ENCODE results near the gene OR4D9. TPM values are rescaled to one million over a fixed set of nuclear protein-coding genes. Genes with fewer than 3 reads are reported as not detected.
"Not testable (repeated sequence)": the region's sequence is repeated elsewhere in the genome, so short reads cannot be mapped to it uniquely, and the experiment has no call there.

The OR4D9 gene
- polyA plus RNA-seq (ENCODE audit: insufficient read length), result 0.07 TPM
- long read RNA-seq, donor 1, result 0 reads
- long read RNA-seq, donor 2, result 0 reads
- long read RNA-seq, donor 3, result 0 reads
- long read RNA-seq, donor 4, result 0 reads
- long read RNA-seq, donor 5, result 0 reads
- long read RNA-seq, donor 6, result 0 reads
- long read RNA-seq, donor 7, result 0 reads
- long read RNA-seq, donor 8, result 0 reads

DNA sequence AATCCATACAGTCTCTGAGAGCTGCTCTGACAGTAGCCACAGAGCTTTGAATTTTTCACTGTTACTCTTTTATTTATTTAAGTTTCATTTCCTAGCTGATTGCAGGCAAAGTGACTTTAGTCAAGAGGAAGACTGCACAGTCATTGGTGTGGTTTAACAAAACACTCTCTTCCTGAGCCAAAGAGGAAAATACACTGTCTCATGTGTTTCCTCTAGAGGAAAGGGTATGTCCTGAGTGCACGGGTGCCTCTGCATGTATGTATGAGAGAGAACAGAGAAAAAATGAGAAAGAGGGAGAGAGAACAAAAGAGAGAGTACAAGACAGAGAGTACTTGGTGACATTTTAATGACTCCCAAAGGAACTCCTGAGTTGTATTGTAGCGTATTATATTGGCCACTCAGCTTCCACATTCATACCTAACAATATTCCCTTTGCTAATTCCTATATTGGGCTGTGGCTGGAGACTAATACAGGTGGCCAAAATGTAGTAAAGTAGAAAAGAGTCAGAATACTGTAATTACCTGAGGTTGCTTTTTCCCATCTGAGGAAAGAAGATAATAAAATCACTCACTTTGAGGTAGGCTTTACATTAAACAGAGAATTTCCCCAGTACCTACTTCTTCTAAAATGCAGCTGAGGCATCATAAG, at the start of gene OR4D9:
Gene OR4D9, plus strand, starts transcription at position 599 of the 649 bp plus-strand sequence. CDS start 3,374 bp downstream, outside the sequence.
- no peak for DNase-seq

DNA sequence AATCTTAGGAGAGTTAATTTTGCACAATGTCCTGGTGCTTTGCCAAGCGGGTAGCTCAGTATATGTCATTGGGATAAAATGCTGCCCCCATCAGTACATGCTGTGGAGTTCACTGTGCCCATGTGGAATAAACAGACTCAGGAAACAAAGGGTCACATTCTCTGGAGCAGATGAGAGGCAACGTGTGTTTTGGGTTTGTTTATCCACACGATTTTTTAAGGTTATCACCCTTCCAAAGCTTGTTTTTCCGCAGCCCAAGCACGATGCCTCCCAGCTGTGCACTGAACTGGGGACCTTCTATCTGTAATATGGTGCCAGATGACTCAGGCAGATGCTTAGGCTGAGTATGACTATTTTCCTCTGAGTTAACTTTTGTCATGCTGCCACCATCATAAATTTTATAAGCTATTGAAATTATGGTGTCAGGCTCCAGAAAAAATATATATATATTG, 48.1 kb upstream of the OR4D9 start:
- peak; percentile 19 for DNase-seq

DNA sequence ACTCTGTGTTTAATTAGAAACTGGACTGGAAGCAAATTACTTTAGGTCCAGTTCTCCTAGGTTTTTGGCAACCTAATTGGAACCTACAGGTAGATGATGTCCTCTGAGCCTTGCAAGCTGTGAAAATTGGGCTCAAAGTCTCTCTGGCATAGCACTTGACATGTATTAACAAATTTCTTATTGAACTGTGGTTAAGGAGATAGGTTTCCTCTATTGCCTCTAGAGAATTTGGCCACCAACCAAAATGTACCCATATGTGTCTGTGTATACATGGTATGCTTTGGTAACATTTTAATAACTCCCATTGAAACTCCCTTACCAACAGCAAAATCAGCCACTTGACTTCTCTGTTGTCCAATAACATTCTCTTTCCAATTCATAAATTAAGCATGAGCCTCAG, 38.3 kb upstream of the OR4D9 start, which contains the start of gene OR4D10:
Gene OR4D10, plus strand, starts transcription at position 301 of the 400 bp plus-strand sequence. CDS start 4,115 bp downstream, outside the sequence.
- DNase-seq, result no peak

DNA sequence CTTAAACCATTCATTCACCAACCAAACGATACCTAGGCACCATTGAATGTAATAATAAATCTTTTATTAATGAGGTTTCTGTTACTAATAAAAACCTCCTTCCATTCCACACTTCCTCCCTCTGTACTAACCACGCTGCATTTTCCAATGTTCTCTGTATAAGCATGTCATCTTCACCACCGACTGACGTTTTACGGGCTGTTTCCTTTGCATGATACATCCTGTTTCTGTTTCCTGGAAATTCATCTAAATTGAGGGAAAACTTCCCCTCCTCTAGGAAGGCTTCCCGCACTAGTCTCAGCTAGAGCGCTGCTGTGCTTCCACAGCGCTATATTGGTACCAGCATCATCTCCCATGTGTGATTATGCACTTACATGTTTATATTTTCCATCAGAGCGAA, 36.2 kb upstream of the OR4D9 start:
- no peak for DNase-seq

DNA sequence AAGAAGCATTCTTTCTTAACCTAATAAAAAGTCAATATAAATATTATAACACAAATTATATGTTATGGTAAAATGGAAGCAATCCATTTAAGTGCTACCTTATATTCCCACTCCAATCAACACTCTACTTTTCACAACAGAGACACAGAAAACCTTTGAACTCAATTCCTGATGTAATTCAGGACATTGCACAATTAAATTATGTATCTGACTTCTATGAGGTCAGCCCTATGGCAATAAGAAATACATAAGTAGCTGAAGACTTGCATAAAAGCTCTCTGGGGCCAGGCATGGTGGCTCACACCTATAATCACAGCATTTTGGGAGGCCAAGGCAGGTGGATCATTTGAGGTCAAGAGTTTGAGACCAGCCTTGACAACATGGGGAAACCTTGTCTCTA, 31.4 kb upstream of the OR4D9 start:
- DNase-seq, result no peak

DNA sequence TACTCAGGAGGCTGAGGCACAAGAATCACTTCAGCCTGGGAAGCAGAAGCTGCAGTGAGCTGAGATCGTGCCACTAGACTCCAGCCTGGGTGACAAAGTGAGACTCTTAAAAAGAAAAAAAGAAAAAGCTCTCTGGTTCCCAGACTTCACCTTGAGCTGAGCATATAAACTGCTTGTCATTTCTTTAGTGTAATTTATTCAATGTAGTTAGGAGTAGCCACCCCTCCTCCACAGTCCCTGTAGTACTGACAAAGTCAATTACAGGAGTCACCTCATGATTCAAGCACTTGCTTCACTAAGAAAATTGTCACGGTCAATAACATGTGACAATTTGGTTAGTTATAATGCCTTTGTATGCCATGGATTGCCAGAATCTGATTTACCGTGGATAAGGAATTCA, 31.0 kb upstream of the OR4D9 start:
- DNase-seq, result peak; percentile 1

DNA sequence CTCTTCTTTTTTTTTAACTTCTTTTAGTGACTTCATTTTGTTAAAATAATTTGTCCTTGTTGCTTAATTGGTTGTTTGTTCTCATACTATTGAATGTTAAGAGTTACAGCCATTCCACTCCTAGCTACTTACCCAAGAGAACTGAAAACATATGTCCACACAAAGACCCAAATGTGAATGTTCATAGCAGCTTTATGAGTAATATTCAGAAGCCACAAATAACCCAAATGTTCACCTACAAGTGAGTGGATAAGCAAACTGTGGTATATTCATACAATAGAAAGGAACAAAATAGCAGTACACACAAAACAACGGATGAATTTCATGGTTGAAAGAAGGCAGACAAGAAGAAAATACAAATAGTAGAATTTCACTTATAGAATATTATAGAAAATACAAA, 9.4 kb upstream of the OR4D9 start:
- no peak for DNase-seq

DNA sequence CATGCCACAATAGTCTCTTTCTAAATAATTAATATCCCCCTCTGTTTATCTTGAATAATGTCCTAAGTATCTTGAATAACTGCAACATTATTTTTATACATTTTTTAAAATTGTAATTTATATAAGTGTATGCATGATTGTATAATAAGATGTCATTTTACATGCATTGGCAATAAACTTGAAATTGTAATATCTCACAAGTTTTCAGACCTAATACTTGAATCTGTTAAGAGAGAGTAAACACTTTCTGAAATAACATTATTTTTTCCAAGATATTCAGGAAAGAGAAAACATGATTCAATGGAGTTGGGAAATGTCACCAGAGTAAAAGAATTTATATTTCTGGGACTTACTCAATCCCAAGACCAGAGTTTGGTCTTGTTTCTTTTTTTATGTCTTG, 8.1 kb upstream of the OR4D9 start, which contains the start of gene OR4D11:
Gene OR4D11, plus strand, starts transcription at position 301 of the 400 bp plus-strand sequence. Its CDS starts 0 bp downstream, at position 301.
- DNase-seq, result no peak

DNA sequence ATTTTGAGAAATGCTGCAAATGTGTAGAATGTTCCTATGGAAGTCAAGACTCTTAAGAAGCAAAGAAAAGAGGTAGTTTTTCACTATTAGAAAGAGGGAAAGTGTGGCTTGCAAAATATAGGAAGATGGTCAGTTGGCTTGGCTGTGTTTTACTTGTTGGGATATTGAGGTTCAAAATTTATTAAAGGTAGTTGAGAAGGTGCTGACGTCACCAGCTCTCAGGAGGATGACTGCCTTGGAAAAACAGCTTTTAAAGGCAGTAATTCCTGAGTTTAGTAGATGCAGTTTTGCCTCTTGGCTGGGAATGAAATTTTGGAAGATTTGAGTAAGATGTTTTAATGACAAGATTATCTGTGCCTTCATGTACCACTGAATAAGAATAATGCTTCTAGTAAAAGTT, 336 bp downstream of the OR4D9 start:
- DNase-seq, result no peak

DNA sequence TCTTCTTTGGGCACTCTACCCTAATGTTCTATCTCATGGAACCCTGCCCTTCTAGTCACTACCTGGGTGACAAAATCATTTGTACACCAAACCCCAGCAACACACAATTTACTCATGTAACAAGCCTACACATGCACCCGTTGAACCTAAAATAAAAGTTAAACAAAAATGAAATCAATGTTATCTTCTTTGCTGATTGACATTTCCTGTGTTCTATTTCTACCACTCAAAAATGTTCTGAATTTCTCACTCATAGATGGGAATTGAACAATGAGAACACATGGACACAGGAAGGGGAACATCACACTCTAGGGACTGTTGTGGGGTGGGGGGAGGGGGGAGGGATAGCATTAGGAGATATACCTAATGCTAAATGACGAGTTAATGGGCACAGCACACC, 8.8 kb downstream of the OR4D9 start:
- DNase-seq, result not testable (repeated sequence)

DNA sequence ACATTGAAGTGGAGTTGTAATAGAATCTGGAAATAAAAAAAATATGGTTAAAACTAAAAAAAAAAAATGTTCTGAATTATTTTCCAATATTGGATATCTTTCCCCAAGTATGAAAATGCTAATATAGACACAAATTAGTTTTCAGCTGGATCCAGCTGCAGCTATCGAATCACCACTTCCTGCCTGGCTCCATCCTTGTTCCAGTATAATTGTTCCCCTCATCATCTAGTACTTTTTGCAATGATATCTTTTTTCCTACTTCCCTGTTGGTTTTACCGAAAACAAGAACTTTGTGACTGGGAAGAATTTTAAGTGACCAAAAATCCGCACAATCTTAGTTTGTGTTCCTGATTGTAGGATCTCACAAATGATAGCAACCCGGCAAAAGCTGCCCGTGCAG, 9.4 kb downstream of the OR4D9 start:
- no peak for DNase-seq

DNA sequence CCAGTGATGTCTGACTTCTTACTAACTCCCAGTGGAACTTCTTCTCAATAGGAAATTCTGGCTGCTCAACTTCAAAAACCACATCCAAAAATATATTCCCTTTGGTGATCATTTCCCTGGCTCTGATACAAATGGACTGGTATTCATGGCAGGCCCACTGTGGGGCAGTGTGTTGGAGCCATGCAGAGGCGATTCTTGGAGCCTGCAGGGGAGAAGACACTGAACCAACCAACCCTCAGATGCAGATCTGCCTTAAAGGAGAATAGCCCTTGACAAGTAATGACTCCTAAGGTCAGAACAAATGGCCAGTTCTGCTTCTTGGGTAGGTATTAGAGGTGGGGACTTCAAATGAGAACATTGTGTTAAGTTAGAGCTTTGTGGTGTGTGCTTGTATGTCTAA, 12.2 kb downstream of the OR4D9 start:
- DNase-seq, result no peak

DNA sequence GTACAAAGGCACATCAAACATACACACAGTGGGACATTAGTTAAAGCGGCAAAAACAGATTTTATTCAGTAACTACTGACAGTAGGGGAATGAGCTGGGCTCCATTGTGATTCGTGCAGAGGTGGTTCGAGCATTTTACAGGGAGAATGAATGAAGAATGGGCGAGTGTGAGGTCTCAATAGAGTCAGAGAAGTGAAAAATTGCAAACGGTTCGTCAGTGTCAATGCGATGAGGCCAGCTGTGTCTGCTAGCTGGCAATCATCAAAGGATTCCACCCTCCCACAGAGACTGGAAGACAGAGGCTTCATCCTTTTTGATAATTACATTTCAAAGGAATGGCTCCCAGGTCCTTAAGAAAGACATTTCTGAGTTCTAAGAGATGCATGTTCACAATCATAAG, 17.4 kb downstream of the OR4D9 start:
- no peak for DNase-seq

DNA sequence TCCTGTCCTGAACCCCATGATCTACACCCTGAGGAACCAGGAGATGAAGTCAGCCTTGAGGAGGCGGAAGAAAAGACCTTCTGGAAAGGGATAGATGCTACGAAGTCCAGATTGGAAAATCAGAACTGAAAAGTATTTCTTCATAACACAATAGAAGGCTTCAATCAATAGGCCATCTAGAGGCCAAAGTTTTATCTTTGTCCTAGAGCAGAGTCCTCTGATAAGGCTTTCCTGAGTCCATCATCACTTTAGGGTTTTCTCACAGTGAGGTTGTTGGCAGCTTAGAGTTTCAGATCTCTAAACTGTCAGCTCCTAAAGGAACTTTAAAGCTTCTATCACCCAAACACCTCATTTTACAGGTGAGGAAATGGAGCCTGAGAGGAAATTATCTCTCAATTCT, 21.3 kb downstream of the OR4D9 start:
- no peak for DNase-seq

DNA sequence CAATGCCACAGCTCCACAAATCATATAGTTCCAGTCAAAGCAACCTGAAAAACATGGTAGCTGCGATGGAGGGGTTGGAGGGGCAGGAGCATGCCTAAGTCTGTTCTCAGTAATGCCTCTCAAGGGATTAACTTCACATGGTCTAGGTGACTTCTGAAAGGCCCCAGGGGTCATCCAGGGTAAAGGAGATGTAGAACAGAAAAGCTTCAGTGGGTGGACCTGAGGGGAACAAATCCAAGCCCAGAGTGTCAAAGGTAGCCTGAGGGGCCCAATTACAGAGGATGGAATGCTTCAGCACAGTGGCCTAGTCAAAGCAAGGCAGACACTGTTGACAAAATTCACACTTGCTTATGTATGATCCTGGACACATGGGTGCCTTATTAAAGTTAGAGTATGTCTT, 23.3 kb downstream of the OR4D9 start:
- no peak for DNase-seq

DNA sequence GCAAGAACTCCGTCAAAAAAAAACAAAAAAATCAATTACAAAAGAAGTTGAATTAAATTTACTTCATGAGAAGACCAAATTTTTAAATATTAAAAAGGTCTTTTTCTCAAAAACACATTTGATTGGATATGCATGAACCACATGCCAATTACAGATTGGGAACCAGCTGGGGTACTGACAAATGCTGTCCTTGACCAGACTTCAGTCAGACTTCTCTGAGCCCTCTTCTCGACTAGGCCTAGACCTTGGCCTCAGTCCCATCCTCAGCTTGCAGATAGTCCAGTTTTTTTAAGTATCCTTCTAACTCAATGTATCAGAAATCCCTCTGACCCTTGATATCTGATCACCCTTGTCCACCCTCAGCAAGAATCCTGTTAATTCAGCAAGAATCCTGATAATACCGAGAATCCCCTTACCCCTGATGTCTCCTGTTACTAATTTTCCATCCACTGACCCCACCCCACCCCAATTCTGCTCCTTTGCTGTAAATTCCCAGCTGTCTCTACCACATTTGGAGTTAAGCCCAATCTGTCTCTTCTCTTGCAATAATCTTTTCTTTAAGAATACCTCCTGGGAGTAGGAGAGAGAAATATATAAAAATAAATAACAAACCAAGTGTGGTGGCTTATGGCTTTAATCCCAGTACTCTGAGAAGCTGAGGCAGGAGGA, 30.9 kb downstream of the OR4D9 start:
- no peak for DNase-seq

DNA sequence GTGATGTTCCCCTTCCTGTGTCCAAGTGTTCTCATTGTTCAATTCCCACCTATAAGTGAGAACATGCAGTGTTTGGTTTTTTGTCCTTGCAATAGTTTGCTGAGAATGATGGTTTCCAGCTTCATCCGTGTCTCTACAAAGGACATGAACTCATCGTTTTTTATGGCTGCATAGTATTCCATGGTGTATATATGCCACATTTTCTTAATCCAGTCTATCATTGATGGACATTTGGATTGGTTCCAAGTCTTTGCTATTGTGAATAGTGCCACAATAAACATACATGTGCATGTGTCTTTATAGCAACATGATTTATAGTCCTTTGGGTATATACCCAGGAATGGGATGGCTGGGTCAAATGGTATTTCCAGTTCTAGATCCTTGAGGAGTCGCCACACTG, 32.4 kb downstream of the OR4D9 start:
- DNase-seq, result not testable (repeated sequence)

DNA sequence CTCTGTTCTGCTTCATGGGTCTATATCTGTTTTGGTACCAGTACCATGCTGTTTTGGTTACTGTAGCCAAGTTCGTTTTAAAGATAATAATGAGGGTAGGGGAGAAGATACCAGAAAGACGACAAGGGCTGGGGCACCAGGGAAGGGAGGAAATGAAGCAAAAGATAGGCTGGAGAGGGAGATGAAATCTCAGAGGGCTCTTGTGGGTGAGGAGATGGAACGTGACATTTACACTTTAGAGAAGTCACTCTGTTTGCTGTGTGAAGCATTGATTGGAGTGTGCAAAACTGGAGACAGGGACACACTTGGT, 33.5 kb downstream of the OR4D9 start:
- no peak for DNase-seq

DNA sequence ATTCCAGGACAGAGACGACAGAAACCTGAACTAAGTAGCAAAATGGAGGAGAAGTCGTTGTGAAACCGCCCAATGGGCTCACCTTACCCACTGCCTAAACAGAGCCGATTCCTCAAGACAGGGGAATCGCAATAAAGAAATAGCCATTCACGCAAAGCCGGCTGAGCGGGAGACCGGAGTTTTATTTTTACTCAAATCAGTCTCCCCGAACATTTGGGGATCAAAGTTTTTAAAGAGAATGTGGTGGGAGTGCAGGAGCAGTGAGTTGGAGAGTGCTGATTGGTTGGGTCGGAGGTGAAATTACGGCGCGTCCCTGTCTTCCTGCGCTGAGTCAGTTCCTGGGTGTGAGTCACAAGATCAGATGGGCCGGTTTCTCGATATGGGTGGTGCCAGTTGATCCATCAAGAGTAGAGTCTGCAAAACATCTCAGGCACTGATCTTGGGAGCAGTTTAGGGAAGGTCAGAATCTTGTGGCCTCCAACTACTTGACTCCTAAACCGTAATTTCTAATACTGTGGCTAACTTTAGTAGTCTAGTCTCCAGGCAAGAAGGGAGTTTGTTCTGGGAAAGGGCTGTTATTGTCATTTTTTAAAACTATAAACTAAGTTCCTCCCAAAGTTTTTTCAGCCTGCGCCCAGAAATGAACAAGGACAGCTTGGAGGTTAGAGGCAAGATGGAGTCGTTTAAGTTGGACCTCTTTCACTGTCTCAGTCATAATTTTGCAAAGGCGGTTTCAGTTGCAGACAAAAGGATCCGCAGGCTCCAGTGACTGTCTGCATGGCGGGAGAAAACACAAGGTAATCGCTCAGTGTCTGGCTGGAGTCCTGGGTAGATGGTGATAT, 34.1 kb downstream of the OR4D9 start:
- DNase-seq, result no peak

DNA sequence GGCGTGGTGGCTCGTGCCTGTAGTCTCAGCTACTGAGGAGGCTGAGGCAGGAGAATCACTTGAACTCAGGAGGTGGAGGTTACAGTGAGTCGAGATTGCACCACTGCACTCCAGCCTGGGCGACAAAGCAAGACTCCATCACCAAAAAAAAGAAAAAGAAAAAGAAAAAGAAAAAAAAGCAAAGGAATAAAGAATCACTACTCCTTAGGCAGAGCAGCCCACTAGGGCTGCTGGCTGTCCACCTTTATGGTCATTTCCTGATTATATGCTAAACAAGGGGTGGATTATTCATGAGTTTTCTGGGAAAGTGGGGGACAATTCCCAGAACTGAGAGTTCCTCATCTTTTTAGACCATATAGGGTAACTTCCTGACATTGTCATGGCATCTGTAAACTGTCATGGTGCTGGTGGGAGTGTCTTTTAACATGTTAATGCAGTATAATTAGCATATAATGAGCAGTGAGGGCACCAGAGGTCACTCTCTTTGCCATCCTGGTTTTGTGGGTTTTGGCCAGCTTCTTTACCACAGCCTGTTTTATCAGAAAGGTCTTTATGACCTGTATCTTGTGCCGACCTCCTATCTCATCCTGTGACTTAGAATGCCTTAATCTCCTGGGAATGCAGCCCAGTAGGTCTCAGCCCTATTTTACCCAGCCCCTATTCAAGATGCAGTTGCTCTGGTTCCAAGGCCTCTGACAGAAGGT, 36.4 kb downstream of the OR4D9 start:
- not testable (repeated sequence) for DNase-seq

DNA sequence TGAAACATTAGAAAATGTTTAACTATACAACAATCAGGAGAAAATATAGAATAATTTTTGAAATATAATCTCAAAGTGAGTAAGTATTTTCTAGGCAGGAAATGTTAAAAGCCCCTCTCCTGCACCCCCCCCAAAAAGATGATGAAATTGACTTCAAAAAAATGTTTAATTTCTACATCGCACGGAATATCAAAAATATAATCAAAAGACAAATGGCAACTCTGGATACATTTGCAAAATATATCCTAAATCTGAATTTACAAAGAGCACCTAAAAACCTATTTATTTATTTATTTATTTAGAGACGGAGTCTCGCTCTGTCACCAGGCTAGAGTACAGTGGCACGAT, 36.9 kb downstream of the OR4D9 start:
- no peak for DNase-seq

DNA sequence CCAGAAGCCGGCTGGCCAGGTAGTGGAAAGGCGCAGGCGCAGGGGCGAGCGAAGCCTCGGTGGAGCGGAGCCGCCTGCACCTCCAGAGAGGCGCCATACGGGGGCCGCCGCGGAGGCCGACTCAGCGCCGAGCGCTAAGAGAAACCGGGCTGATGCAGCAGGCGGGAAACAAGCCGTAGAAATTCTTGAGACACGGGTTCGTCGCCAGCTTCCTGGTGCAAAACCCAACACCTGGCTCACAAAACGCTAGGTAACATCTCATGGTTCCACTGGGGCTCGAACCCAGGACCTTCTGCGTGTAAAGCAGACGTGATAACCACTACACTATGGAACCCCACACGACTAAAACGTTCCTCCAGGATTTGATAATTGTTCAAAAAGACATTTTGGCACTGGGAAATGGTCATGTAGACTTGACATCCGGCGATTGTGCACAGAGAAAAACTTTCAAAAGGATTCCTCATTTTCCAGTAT, 39.1 kb downstream of the OR4D9 start:
- peak; percentile 91 for DNase-seq
